H1 (cell line): Measurements from ENCODE around the gene ADAMTS1. TPM values are rescaled to one million over a fixed set of nuclear protein-coding genes. Genes with fewer than 3 reads are reported as not detected.
A peak's percentile ranks its signal among the peaks of the same experiment; 100 is the strongest.

ENCODE experiments used
- CTBP2 ChIP-seq: IDR thresholded peaks from 2 replicates; pipeline ENCODE4 v1.7.0; 2011; ENCODE audit warnings: borderline replicate concordance, mild to moderate bottlenecking, moderate library complexity, mixed read lengths, low read length; ENCODE audit not compliant: insufficient read depth, insufficient read length
- CTCF ChIP-seq, 3 experiments: IDR thresholded peaks; 1 replicate in 2 of 3; 2 replicates in 1 of 3; pipeline versions ENCODE4 v1.5.1 to v1.6.1; 2011; ENCODE audit warnings: low read length in 3 of 3, mild to moderate bottlenecking in 3 of 3, inconsistent platforms in 2 of 3, low read depth in 1 of 3, moderate library complexity in 1 of 3; ENCODE audit not compliant: insufficient read depth in 1 of 3; ENCODE audit errors: control extremely low read depth in 1 of 3
- E2F6 ChIP-seq: IDR thresholded peaks from 2 replicates; pipeline ENCODE4 v1.6.1; 2012; ENCODE audit warnings: inconsistent platforms
- HDAC2 ChIP-seq, 2 experiments: fragments of 300-600 bp in 1 of 2; sonication (generic) in 1 of 2; IDR thresholded peaks; 2 replicates each; pipeline ENCODE4 v1.6.1; 2011 to 2012; ENCODE audit warnings: low read depth in 2 of 2, low read length in 2 of 2, mild to moderate bottlenecking in 2 of 2, moderate library complexity in 2 of 2, borderline replicate concordance in 1 of 2, inconsistent platforms in 1 of 2
- KDM4A ChIP-seq: IDR thresholded peaks from one replicate; pipeline ENCODE4 v1.7.1; 2012; ENCODE audit warnings: low read depth, mild to moderate bottlenecking, moderate library complexity, low read length, inconsistent platforms; ENCODE audit not compliant: severe bottlenecking
- MAFK ChIP-seq: IDR thresholded peaks from 2 replicates; pipeline ENCODE4 v1.6.1; 2012; ENCODE audit warnings: low read depth, mild to moderate bottlenecking, improper control_type of control experiment, low read length
- MAX ChIP-seq: IDR thresholded peaks from 2 replicates; pipeline ENCODE4 v1.6.1; 2012; ENCODE audit warnings: inconsistent platforms
- NANOG ChIP-seq: IDR thresholded peaks from 2 replicates; pipeline ENCODE4 v1.6.1; 2011; ENCODE audit warnings: low read length, low read depth, mild to moderate bottlenecking, inconsistent platforms; ENCODE audit not compliant: insufficient read depth, poor library complexity, severe bottlenecking
- PHF8 ChIP-seq: fragments of 200-600 bp; sonication (generic); conservative IDR thresholded peaks from 2 replicates; pipeline ENCODE4 v1.7.1; 2012; ENCODE audit warnings: low read depth, mild to moderate bottlenecking, inconsistent platforms, low read length, moderate library complexity
- RFX5 ChIP-seq: IDR thresholded peaks from 2 replicates; pipeline ENCODE4 v1.6.1; 2011; ENCODE audit warnings: low read depth, low read length, improper control_type of control experiment, borderline replicate concordance
- RXRA ChIP-seq: IDR thresholded peaks from 2 replicates; pipeline ENCODE4 v1.6.1; 2011; ENCODE audit warnings: low read depth, mild to moderate bottlenecking, low read length, moderate library complexity; ENCODE audit not compliant: insufficient read depth
- SUZ12 ChIP-seq: fragments of 200-600 bp; sonication (generic); IDR thresholded peaks from 2 replicates; pipeline ENCODE4 v1.6.1; 2012; ENCODE audit warnings: mild to moderate bottlenecking, inconsistent platforms, low read length, moderate library complexity, mixed read lengths
- TAF7 ChIP-seq: optimal IDR thresholded peaks from 2 replicates; pipeline ENCODE3; 2011; ENCODE audit warnings: low read depth, mild to moderate bottlenecking, inconsistent platforms, low read length, moderate library complexity, borderline replicate concordance
- TBP ChIP-seq: IDR thresholded peaks from 2 replicates; pipeline ENCODE4 v1.6.1; 2011; ENCODE audit warnings: low read depth, low read length, improper control_type of control experiment
- YY1 ChIP-seq: IDR thresholded peaks from 2 replicates; pipeline ENCODE4 v1.6.1; 2011; ENCODE audit warnings: low read depth, mild to moderate bottlenecking, low read length
- polyA plus RNA-seq, 7 experiments: library from polyadenylated mRNA; depleted of rRNA in 3 of 7; stranded (reverse) in 5 of 7; unstranded in 2 of 7; fragments of >200 nt in 5 of 7; fragments of 200-250 nt in 2 of 7; gene quantifications; 1 replicate in 5 of 7; 2 replicates in 1 of 7; 4 replicates in 1 of 7; pipeline versions ENCODE4 v1.2.1 to v1.2.3, GENCODE V29; 2011 to 2013; ENCODE audit warnings: missing spikeins in 2 of 7, mixed read lengths in 2 of 7
- total RNA-seq: library from RNA; stranded (reverse); fragmentation: NEBNext Ultra II Directional; extraction: Animal tissue kit (Norgen Biotek cat#: 25700); gene quantifications from 2 replicates; pipeline ENCODE4 v1.2.1, GENCODE V29; 2021
- TF ChIP-seq, protein P1 (sequence below): IDR thresholded peaks from 2 replicates; pipeline ENCODE4 v1.6.1; 2011; ENCODE audit warnings: low read depth, mild to moderate bottlenecking, low read length; ENCODE audit not compliant: insufficient read depth

The ADAMTS1 gene
- total and polyA plus RNA-seq, 2 of the 8 experiments (the other 6 are each of a cell fraction or from before 2014, with no cell fraction given) = 10.7 to 22.4 TPM

GRCh38 chr21:26846036-26846931 is 1.1 kb upstream of the ADAMTS1 start (continued):
- TF ChIP-seq RXRA (no peak), PHF8 (no peak; the same call in none of the 2 replicates), HDAC2 (IDR thresholded peaks at IDR 0.05; ENCODE audit: borderline replicate concordance in 1 of 2, low read depth in 2 of 2, low read length in 2 of 2) (no peak), CTCF (IDR thresholded peaks at IDR 0.05; ENCODE audit: control extremely low read depth in 1 of 3, insufficient read depth in 1 of 3, low read depth in 1 of 3, low read length in 3 of 3) (peak in 2 of 3 experiments; percentile 0 to 14; a peak in 2 of 4 replicates), CTBP2 (no peak), MAX (no peak), TBP (0 out of 2 replicates have a peak, but pooled peaks have one; percentile 37), E2F6 (peak; percentile 45), TAF7 (peak; percentile 18), MAFK (no peak), KDM4A (peak; percentile 13), NANOG (no peak), RFX5 (no peak), YY1 (0 out of 2 replicates have a peak, but pooled peaks have one; percentile 16), SUZ12 (no peak)
- TF ChIP-seq, protein P1, sequence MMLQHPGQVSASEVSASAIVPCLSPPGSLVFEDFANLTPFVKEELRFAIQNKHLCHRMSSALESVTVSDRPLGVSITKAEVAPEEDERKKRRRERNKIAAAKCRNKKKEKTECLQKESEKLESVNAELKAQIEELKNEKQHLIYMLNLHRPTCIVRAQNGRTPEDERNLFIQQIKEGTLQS = no peak
